Measurements from ENCODE around the gene RASL10B.

Gene RASL10B

DNA sequence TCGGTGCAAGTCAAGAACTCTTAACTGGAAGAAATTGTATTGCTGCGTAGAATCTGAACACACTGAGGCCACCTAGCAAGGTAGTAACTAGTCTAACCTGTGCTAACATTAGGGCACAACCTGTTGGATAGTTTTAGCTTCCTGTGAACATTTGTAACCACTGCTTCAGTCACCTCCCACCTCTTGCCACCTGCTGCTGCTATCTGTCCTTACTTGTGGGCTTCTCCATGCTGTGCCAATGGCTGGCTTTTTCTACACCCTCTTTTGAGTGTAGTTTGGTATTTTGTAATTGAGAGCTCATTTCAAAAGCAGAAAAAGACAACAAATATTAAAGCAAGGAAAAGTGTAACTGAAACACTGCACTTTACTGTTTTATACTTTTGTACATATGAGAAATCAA is 7.7 kb upstream of the RASL10B start:
- no peak for DNase-seq

DNA sequence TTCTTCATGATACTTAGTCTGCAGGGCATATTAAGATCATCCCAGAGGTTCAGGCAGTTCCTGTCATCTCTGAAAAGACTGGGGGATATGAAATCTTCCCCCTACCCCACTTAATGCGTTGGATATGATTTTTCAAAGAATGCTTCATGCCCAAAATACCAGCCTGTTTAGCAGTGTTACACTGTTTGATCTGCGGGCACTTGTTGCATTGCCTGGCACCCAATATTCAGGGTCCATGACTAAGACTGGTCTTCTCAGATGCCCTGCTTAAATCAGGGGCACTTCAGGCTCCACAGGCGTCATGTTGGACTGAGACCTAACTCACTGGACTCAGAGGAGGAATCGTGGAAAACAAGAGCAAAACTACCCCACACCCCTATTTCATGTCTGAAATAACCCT is 6.4 kb upstream of the RASL10B start:
- DNase-seq = no peak

DNA sequence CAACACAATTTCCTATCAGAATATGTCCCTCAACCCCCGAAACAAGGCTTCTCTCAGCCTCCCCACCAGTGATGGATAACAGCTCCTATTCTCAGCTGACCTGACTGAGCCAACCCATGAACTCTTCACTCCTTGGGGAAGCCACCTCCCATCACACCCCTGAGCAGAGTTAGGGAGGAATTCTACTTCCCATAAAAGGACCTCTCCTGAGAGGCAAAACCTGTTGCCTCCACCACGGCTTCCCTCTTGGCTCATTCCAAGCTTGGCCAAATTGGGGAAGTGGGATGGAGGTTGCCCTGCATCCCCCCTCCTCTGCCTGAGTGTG is 5.7 kb upstream of the RASL10B start:
- DNase-seq = no peak

DNA sequence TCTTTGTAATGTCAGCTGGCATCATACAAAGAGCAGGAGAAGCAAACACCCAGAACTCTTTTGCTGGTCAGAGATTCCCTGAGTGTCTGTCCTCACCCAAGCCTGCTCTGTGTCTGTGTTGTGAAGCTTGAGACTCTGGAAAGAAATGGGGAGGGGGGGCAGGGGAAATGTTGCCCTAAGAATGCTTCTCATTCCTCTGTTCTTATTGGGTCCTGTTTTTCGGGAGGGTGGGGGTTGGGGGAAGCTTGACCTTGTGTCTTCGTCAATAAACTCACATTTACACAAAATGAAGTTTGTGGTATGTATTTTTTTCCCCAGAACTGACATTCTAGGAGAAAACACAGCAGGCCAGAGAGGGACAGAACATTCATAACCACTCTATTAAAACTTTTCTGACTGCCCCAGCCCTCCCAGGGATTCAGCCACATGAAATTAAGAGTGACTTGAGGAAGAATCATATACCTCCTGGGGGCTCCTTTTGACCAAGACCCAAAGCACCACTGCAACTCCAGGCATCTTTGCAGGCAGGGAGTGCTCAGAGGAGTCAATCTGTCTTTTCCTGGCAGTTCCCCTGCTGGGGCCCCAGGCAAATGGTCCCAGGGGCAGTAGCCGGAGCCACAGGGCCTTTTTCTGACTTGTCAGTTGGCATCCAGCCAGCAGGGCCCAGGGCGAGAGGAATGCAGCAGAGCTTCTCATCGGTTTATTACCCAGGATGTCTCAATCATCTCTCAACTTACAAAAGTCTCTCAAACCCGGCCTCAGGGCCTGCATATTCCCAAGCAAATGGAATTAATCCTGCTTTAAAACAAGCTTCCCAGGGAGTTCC is 5.1 kb upstream of the RASL10B start:
- DNase-seq = no peak

DNA sequence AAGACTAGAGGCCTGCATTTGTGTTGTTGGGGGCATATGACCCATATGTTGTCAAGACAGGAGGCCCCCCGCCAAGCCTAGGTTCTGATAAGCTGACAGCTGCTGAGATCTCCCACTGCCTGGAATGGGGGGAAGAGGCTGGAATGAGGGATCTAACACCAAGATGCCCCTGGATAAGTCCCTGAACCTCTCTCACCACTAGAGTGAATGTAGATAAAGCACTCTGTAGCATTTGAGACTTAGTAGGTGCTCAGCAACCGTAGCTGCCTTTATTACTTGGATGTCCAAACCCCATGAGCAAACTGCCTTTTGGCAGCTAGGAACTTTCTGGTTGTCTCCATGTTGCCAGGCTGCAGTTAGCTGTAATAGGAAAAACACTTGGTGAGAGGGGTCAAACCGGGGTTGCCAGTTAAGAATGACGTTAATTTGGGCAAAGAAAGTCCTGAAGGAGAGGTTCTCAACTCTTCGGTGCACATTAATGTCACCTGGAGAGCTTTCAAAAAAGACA is 4.4 kb upstream of the RASL10B start:
- no peak for DNase-seq

DNA sequence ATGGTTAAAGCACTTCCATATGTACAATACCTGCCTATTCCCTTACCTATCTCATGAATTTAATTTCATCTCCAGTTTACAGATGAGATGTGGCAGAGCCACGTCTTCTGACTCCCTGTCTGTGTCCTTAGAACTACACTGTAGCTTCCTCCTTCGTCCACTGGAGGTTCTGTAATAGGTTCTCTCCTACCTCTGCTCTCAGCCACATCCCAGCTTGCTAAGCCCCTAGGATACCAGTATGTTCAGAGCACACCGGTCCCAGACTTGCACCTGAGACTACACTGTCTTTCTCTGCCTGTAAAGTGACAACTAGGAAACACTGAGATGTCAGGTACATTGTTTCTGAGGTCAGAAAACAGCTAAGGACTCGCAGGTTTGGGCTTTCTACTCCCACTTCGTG is 3.8 kb upstream of the RASL10B start:
- DNase-seq = no peak

DNA sequence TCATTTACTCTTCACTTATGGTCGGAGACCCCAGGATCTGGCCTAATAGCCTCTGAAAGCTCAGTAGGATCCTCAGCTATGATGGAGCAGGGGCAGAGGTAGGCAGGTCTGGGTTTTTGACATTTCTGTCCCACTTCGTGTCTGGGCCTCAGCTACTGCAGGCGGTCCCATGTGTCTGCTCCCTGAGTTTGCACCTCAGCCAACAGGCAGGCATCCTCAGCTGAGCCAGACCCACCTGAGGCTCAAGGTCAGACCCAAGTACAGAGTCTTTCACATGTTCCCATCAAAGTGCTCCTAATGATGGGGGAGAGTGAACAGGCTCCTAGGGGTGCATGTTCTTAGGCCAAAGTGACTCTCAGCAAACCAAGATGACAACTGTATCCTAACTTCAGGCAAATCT is 2.9 kb upstream of the RASL10B start:
- DNase-seq = no peak

DNA sequence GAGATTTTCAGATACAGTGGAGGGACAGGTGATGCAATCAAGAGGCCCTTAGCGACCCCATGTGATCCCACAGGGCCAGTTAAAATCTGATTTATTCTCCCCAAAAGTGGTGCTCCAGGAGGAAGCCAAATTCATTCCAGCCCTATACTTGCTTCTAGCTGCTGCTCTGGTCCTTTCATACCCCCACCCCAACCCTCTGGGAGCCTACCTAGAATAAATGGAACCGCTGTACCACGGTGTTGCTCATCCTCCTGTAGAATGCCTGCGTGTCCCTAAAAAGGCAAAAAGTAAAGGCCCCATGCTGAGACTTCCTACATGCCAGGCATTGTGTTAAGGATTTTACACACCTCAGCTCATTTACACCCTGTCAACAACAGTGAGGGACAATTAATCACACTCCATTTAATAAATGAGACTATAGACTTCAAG is 2.0 kb upstream of the RASL10B start:
- DNase-seq = no peak

DNA sequence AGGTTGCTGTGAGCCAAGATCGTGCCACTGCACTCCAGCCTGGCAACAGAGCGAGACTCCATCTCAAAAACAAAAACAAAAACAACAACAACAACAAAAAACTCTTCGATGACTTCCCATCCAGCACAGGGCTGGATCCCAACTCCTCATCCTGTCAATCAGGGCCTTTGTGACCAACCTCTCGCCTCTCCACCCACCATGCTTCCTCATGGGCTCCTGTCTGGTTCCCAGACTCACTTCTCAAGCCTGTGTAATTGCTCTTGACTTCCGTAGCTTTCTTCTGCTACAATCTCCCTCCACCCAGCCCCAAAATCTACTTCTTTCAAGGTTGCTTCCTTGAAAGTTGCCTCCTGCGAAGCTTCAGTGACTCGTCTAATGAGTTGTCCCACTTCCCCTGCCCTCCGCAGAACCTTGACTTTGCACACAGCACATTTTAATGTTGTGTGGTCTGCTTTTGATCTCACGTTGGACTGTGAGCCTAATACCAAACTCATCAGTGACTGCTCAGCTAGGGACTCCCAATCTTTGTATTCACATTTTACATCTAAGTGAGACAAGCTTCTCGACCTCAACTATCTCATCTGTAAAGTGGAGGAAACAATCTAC is 936 bp upstream of the RASL10B start:
- DNase-seq = no peak

DNA sequence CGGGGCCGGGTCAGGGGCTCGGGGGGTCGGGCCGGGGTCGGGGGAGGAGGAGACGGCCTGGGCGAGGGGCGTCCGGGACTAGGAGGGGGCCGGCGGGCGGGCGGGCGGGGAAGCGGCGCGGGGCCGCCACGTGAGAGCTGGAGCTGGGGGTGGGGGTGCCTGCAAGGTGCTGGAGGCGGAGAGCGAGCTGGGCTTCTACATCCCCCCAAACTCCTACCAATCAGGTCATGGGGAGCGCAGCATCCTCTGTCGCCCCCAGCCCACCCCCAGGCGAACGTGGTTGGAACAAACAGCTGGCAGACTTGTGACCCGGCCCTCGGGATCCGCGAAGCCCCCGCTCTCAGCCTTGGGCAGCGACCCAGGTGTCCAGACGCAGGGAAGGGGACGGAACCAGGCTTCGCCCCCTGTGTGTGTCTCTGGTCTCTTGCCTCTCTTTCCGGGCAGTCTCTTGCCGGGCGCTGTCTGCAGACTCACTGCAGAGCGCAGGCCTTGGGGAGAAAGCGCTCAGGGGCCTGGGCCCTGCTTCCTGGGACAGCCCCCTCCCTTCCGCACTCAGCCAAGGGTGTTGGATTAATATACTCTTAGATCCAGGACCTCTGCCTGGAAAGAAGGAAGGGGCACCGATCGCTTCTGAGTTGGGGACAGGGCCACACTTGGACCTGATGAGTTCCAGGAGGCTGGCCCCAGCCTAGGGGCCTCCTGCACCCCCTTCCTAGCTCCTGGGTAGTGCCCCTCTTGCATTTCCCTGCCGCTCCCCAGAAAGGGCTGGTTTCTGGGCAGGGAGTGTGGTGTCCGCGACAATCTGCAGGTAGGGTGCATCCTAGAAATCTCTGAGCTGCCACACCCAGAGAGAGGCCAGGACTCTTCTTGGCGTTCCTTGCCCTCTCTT is 722 bp downstream of the RASL10B start:
- no peak for DNase-seq

DNA sequence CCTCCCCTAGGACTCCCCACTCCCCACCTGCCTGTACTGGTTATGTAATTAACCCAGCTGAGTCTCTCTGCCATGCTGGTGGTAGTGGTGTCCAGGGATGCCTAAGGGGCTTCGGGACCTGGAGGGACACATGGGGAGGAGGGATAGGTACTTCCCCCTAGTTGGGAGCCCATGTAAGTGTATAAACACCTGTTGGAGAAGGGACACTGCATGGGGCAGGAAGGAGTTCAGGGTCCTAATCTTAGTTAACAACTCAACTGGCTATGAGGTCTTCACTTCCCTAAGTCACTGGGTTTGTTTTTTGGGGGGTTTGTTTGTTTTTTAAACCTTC is 1.3 kb downstream of the RASL10B start:
- no peak for DNase-seq

DNA sequence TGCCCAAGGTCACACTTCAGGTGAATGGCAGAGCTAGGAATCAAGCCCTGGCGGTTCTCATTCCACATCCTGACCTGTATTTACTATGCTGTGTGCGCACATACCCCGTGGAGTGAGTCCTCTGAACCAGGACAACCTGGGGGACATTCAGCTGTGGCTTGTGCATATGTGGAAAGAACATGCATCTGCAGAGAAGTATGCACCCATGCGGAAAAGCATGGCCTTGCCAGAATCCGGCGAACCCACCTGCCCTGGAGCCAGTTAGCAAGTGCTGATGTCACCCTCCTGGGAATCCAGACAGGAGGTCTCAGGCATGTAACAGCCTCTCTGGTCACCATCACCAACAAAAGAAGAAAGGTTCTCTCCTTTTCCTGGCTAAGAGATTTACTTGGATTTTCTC is 1.9 kb downstream of the RASL10B start:
- no peak for DNase-seq

DNA sequence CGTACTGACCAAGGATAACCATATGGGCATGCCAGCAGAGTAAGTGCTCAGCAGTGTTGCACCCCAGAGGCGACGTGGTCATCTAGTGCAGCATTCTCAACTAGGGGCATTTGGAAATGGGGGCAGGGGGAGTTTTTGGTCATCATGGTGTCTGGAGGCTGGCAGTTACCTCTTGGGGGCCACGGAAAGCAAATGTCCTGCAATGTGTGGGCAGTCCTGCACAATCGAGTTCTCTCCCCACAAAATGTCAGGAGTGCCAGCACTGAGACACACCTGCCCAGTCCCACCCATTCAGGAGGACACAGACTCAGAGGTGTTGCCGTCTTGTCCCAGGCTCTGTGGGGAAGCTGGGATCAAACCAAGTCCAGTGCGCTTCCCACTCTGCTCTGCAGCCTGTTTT is 3.0 kb downstream of the RASL10B start:
- no peak for DNase-seq

DNA sequence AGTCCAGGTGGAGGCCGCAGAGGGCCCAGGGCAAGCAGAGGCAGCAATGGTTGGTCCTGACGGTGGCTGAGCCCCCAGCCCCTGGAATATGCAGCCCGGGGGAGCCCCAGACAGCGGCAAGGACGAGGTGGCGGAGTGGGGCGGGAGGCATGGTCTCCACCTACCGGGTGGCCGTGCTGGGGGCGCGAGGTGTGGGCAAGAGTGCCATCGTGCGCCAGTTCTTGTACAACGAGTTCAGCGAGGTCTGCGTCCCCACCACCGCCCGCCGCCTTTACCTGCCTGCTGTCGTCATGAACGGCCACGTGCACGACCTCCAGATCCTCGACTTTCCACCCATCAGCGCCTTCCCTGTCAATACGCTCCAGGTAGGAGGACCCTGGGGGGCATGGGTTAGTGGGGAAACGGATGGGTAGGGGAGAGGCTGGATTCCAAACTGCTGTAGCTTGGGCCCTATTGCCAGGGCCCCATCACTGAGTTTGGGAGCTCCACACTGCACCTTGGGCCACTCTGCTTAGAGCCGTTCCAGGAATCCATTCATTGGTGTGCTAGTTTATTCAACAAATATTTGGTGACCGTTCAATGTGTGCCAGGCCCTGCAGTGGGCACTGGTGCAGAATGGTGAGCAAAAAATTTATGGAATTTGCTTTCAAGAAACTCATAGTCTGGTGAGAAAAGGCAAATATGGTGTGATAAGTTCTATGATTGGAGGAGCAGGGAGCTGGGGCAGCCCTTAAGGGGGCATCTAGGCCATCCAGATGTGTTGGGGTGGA is 3.8 kb downstream of the RASL10B start:
- DNase-seq = no peak

DNA sequence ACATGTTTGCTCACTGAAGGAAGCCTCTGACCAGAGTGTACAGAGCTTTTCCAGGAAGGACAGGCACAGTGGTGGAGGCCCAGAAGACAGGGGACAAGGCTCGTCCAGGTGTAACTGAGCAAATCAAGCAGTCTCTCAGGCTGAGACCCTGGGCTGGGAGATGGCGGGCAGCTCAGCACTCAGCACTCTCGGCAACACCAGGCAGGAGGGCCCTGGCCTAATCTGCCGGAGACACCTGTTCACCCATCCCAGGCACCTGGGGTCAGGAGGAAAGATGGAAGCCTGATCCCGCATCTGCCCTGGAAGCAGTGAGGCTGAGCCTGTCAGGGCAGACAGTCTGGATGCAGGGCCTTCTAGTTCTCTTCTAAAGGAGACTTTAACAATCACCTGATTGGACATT is 4.8 kb downstream of the RASL10B start:
- DNase-seq = no peak

DNA sequence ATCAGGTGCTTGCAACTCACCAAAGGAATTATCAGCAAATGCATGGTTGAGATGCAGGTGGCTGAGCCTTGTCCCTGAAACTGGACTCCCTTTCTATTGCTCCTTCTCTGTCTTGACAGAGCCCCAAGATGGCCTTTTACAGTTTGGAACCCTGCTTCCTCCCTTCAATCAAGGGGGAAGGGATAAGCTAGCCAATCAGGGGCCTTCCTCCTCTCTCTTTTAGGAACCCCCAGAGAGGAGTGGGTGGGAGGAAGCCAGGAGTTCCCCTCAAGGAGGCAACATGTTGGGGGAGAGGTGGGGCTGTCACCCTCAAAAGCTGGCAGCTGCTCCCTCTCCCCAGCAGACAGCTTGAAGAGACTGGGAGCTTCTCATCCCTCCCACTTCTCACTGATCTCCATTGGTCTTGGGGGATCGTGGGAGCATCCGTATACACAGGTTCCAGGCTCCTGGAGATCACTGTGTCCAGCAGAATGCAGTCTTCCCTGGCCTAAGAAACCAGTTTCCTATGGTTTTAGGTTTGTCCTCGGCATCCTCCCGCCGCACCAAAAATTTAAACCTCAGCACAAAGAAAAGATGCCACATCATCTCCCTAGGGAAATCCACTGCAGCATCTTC is 7.2 kb downstream of the RASL10B start:
- DNase-seq = no peak

DNA sequence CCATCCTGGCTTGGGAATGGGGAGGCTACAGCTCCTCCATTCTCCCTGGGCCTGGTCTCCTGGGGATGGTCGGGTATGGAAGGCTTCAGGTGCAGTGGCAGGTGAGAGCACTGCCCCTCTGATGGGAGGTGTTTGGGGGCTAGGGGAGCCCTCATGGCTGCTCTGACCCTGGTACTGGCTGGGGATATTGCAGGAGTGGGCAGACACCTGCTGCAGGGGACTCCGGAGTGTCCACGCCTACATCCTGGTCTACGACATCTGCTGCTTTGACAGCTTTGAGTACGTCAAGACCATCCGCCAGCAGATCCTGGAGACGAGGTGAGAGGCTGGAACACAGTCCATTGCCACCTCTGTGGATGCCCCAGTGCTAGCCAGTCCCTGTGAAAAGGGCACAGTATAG is 8.8 kb downstream of the RASL10B start:
- no peak for DNase-seq

DNA sequence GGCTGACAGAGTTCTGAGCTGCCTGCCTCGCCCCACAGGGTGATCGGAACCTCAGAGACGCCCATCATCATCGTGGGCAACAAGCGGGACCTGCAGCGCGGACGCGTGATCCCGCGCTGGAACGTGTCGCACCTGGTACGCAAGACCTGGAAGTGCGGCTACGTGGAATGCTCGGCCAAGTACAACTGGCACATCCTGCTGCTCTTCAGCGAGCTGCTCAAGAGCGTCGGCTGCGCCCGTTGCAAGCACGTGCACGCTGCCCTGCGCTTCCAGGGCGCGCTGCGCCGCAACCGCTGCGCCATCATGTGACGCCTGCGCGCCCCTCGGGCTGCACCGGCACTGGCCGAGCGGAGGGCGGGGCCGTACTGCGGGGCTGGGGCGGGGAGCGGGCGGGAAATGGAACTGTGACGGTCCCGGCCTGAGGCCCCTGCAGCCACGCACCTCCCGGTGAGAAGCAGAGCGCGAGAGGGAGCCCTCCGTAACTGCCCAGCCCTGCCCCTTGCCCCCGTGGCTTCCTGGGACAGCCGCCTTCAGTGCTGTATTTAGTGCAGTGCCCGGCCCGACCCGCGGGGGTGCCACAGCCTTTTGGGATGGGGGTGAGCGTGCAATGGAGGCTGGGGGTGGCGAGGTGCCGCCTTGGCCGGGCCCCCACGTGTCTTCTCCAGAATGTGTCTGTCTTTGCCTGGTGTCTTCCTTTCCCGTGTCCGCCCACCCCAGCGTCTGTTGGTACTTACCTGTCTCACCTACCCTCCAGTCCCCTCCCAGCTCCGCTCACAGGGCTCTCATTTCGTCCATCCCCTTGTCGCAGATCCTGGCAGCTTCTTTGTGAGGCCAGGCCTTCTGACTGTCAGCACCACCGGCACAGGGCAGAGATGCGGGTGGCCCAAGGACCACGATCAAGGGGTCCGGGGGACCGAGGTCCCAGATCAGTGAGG is 9.8 kb downstream of the RASL10B start:
- DNase-seq = peak; percentile 15

DNA sequence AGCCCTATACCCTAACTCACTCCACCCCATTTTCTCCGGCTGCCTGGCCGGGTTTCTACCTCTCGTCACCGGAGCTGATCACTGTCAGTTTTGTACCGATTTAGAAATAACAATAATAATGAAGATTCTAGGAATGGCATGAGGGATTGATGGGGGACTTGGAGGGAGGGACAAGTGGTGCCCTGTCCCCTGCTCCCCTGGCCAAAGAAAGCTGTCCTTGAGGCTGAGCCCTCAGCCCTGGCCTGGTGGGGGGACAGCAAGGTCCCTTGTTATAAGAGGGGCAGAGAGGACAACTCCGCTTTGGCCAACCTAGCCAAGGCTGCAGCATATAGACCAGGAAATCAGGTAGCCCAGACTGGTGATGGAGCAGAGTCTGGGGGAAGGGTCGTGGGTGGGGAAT is 11.1 kb downstream of the RASL10B start:
- no peak for DNase-seq

DNA sequence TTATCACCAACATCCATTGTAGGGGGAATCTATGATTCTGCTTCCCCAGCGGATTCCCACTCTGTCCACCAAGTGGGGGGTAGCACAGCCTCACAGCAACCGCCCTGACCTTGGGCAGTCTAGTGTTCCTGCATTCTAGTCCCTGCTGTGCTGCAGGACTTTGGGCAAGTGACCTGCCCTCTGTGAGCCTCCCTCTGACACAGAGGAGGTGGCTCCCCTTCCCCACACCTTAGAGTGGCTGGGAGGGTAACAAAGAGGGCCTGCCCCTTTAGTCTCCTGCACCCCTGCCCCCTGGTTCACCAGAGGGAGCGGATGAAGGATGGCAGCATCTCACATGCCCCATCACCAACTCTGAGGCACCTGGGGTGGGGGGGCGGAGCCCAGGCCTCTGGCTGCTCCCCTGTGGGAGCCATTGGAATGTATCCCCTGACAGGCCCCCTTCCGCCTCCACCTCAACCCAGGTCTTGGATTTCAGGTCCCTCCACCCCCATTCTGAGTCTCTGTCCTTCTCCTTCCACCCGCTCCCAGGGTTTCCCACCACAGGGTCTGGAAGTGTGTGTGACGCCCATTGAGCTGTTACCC is 11.5 kb downstream of the RASL10B start:
- no peak for DNase-seq

Data from stimulated activated CD4-positive, alpha-beta T cell treated with anti-CD3 and anti-CD28 coated beads, Interleukin-4, amount 100 ng/mL, for 1 hour (primary cell).